Caki2 (cell line): Measurements from ENCODE around the gene ATRN. TPM values are rescaled to one million over a fixed set of nuclear protein-coding genes. Genes with fewer than 3 reads are reported as not detected.

Experiments used
- DNase-seq: peaks from one replicate; pipeline ENCODE4 v3.0.0-alpha.2; 2015; ENCODE audit warnings: low read depth
- in situ Hi-C: cut with HindIII; loops from 2 replicates; pipeline ENCODE4 v1.10.0; 2016; ENCODE audit warnings: low sequenced_read_pairs, low pct_unique_long_range_greater_than_20kb, mixed read lengths
- total RNA-seq: library from RNA; depleted of rRNA; stranded (reverse); fragments of >200 nt; shearing (Covaris generic); gene quantifications from 2 replicates; pipeline ENCODE4 v1.2.3, GENCODE V29; 2014; ENCODE audit warnings: low replicate concordance

Gene ATRN
- total RNA-seq, 1 experiment from 2014 or later, result 15.3 TPM

DNA sequence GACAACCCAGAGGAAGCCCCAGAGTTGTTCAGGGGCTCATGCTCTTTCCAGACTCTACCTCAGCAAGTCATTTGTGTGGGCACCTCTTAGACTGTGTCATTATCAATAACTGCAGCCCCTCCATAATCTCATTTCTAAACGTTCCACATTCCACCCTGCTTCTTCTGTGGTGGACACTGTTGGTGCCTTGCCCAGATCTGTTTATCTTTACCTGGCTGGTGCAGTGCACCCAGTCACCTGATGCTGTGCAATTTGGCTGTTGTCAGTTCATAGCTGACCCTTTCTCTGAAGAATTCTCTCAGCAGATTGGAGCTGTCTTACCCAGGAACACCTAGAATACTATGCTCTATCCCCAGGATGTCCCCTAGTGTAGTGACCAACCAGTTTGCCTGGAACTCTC lies 80.0 kb downstream of the ATRN start:
- in situ Hi-C loops, result no loop called here
- DNase-seq, result no peak

DNA sequence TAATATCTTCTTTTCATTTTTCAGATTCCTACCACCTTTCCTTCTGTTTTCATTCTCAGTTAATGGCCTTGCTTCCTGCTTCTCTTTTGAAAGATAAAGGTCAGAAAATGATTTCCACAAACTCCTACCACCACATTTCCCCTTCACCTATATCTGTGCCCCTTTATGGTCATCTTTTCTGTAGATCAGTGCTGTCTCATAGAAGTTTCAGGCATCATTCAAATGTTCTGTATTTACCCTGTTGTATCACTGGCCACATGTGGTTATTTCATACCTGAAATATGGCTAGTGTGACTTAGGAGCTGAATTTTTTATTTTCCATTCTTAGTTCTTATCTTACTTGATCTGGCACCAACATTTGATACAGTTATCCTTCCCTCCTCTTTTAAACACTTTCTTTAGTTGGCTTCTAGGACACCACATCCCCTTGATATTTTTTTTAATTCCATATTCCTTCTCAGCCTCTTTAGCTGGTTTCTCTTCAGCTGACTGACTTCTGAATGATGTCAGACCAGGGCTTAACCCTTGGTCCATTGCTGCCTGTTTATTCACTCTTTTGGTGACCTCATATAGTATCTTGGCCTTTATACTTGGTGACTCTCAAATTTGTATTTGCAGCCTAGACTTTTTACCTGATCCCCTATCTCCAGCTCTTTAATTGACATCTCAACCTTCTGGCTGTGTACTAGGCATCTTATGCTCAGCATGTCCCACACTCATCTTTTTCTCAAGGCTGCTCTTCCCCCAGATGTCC lies 81.0 kb downstream of the ATRN start:
- in situ Hi-C loops, result no loop called here
- DNase-seq, result no peak

DNA sequence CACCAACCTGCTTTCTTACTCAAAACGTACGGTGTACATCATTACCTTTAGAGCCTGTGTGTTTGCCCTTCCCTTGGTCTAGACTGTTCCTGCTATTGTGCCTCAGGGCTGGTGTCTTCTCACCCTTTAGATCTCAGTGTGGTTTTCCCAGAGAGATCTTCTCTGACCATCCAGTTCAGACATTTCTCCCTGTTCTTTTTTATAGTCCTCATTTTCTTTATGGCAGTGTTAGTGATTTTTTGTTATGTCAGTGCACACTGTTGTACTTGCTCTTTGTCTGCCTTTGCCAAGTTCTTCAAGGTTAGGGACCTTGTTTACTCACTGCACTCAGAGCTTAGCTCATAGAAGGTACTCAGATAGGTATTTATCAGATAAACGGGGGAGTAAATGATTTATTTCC lies 82.8 kb downstream of the ATRN start:
- in situ Hi-C loops, result no loop called here
- no peak for DNase-seq

DNA sequence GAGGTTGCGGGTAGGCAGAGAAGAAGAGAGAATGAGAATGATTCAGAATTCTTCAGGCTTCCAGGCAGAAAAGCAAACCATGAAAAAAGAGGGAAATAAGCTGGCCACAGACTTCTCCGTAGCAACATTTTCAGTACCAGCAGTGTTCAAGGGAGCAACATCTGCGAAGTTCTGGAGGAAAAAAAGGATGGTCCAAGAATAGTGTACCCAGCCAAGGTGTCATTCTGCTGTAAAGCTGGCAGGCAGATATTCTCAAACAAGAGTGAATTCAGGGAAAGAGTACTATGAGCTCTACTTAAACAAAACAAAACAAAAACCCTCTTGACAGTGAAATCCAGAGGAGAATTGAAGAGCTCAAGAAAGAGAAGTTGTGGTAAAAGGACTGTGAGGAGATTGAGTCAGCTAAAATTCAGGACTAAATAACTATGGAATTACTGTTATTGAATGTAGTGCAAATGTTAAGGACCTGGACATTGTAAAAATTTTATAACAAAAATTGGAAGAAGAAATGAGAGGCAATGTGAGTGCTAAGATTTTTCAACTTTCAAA lies 86.5 kb downstream of the ATRN start:
- DNase-seq, result no peak
- in situ Hi-C loops, result no loop called here

DNA sequence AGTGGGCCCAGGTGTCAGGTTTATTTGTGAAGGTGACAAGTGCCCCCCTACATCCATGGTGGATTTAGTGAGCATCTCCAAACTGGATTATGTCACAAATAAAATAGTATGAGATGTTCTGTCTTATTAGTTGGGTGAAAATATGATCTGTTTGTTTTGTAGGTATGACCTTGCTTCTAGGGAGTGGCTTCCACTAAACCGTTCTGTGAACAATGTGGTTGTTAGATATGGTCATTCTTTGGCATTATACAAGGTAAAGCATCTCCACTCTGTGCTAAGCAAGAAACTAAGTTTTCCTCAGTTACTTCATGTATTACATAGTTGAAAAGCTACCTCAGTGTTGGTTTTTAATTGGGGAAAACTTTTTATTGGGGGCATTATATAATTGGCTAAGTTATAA lies 88.4 kb downstream of the ATRN start:
- no peak for DNase-seq
- in situ Hi-C loops, result no loop called here

DNA sequence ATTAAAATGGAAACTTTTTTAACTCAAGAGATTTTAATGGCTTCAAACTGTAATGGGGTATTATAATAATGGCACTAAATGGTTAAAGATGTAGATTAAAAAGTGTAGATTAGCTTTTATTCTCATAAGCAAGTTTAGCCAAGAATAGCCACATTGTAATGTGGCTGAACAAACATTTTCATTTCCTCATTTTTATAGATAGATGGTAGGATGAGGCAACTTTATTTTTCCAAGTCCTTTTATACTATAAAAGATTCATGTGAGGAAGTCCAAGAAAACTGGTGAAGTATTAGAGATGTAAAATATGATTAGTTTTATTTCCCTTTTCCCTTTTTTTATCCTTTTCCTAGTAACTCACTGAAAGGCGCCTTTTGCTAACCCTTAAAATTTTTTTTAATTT lies 88.8 kb downstream of the ATRN start:
- in situ Hi-C loops, result no loop called here
- DNase-seq, result no peak

DNA sequence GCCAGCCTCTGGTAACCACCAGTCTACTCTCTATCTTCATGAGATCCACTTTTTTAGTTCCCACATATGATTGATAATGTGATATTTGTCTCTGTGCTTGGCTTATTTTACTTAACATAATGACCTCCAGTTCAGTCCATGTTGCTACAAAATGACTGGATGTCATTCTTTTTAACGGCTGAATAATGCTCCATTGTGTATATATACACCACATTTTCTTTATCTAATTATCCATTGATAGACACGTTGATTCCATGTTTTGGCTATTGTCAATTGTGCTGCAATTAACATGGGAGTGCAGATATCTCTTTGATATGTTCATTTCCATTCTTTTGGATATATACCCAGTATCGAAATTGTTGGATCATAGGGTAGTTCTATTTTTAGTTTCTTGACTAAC lies 89.3 kb downstream of the ATRN start:
- no peak for DNase-seq
- in situ Hi-C loops, result no loop called here

DNA sequence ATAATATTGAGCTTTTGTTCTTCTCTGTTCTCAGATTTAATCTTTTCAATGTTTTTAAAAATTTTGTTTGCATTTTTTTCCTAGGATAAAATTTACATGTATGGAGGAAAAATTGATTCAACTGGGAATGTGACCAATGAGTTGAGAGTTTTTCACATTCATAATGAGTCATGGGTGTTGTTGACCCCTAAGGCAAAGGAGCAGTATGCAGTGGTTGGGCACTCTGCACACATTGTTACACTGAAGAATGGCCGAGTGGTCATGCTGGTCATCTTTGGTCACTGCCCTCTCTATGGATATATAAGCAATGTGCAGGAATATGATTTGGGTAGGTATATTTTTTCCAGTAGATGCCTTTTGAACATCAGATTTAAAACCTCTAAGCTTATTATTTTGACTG lies 89.8 kb downstream of the ATRN start:
- in situ Hi-C loops, result no loop called here
- no peak for DNase-seq

DNA sequence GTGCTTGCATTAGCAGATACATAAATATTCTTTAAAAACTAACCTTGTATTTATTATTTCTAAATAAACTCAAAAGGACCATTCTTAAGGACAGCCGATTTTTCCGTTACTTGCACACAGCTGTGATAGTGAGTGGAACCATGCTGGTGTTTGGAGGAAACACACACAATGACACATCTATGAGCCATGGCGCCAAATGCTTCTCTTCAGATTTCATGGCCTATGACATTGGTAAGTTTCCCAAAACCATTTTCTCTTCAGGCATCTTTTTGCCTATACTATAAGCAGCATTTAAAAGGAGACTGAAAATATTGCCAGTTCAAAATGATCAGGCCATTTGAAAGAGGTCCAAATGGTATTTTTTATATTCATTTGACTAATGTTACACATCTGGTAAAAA lies 92.3 kb downstream of the ATRN start:
- DNase-seq, result no peak
- in situ Hi-C loops, result no loop called here

DNA sequence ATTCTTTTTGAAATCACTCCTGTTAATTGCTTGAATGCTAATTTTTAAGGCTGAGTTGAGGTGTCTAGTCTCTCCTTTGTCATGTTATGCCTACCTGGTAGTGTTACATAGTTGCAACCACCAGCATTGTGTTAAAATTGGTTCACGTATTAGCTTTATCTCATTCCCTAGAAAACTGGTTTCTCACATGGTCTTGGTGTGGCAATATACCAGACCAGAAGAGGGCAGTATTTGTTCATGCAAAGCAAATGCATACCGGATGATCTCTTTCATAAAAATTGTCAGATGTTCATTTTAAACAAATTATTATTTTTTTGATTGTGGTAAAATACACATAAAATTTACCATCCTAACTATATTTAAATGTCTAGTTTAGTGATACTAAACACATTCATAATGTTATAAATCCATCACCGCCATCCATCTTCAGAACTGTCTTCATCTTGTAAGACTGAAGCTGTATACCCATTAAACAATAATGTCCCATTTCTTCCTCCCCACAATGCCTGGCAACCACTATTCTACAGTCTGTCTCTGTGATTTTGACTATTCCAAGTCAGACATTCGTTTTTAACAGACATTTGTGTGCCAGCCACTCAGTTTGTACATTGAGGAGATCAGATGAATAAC lies 92.8 kb downstream of the ATRN start:
- in situ Hi-C loops, result no loop called here
- peak; percentile 22 for DNase-seq

DNA sequence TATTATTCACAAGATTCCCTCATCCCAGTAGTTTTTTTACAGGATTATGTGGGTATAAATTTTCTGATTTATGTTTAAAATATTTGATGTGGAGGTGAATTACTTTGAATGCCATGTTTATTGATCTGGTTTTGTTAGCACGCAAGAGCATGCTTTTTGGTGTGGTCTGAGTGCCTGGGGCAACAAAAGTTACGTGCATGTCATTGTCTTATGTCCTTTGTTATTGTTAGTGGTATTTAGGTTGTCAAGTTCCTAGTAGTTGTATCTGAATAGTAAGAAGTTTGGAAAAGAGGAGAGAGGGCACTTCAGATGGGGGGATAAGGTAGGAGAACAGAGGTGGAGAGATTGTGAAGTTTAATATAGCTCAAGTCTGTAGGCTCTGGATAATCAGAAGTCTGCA lies 95.0 kb downstream of the ATRN start:
- no peak for DNase-seq

DNA sequence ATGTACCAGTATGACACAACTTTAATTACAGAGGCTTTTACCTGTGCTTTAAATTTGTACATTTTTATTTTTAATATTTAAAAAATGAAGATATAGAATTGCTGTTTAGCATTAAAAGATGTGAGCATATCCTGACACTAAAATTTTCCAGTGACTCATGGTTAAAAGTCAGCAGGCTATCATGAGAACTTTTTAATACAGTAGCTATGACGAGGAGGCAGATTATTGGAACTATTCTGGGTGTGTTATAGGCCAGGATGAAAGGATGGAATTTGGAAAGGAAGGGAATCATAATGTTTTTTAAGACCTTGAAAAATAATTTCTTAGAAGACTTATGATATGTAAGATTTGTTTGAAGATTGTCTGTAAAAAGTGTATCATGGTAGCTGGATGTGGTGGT lies 101.3 kb downstream of the ATRN start:
- no peak for DNase-seq
- in situ Hi-C loops, result no loop called here

More for the DNA sequence above, 95.0 kb downstream of the ATRN start:
- in situ Hi-C loops, result no loop called here

DNA sequence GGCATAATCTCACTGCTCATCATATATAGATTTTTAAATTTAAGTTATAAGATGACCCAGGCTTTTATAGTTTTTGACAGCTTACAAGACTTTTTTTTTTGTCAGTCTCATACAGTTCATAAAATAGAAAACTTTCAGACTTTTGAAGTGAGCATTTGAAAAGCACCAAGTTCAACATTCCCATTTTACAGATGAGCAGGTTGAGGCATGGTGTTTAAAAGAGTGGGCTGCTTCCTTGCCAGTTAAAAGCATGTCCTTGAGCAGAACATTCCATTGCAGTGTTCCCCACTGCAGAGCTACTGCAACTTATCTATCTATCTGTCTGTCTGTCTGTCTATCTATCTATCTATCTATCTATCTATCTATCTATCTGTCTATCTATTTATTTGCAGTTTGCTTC lies 105.5 kb downstream of the ATRN start:
- DNase-seq, result no peak
- in situ Hi-C loops, result no loop called here

DNA sequence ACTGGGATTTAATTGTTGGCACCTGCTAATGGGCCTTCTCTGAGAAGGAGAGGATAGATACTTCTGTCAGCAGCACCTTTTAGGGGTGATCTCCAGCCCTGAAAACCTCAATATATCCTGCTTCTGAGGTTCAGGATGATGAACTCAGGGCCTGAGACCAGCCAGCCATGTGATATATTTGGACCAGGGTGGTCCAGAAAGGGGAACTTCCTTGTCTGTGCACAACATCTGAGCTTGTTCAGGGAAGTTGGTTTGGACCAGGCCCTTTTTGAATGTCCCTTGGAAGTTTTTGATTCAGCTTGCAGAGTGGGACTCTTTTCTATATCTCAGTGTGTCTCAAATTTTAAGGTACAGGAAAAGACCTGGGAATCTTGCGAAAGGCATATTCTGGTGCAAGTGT lies 106.5 kb downstream of the ATRN start:
- in situ Hi-C loops, result no loop called here

DNA sequence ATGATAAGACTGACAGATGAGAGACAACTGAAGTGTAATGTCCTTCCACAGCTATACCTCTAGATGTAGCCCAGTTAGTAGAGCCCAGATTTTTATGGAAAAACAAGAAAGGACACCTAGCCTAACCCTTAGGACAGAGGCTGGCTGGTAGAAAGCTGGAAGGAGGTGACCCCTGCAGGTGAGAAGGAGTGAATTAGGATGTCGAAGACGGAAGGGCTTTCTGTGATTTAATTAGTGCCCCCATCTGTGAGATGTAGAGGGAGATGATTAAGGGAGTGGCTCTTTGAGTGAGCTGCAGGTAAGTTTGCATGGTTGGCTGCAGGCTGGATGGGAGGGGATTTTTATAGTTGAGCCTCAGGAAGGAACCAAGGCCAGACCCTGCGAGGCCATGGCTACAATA lies 109.6 kb downstream of the ATRN start:
- DNase-seq, result no peak
- in situ Hi-C loops, result no loop called here

More for the DNA sequence above, 106.5 kb downstream of the ATRN start:
- DNase-seq, result no peak

DNA sequence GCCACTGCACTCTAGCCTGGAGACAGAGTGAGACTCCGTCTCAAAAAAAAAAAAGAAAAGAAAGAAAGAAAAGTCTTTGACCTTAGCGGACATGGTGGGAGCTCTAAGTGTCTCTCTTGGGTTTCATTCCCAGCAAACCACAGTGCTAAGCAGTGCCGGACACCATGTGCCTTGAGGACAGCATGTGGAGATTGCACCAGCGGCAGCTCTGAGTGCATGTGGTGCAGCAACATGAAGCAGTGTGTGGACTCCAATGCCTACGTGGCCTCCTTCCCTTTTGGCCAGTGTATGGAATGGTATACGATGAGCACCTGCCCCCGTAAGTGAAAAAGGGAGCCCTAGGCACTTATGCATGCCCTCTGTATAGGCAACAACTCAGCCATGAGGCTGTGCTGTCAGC lies 112.9 kb downstream of the ATRN start:
- in situ Hi-C loops, result no loop called here
- DNase-seq, result no peak

DNA sequence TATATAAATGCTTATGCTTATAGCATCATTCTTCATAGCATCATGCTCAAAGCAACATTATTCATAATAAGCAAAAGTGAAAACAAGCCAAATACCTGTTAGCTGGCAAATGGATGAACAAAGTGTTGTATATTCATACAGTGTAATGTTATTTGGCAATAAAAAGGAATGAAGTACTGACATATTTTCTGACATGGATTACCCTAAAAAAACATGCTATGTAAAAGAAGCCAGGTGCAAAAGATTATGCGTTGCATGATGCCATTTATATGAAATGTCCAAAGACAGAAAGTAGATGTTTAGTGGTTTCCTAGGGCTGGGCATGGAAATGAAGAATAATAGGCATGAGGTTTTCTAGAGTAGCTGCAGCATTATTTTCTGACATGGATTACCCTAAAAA lies 115.3 kb downstream of the ATRN start:
- in situ Hi-C loops, result no loop called here
- no peak for DNase-seq

DNA sequence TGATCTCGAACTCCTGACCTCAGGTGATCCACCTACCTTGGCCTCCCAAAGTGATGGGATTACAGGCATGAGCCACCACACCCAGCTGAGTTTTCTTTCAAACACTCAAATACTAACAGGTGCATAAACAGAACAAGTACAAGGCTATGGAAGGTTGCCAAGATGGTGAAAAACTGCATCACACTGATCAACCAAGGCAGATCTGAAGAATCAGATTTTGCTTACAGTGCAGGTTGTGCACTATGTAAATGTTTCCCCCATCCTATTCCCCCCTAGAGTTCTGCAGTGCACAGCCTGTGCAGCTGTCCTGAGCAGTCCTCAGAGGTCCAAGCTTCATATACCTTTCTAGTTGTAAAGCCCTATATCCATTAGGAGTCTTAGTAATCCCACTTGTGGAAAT lies 119.3 kb downstream of the ATRN start:
- in situ Hi-C loops, result no loop called here
- no peak for DNase-seq

DNA sequence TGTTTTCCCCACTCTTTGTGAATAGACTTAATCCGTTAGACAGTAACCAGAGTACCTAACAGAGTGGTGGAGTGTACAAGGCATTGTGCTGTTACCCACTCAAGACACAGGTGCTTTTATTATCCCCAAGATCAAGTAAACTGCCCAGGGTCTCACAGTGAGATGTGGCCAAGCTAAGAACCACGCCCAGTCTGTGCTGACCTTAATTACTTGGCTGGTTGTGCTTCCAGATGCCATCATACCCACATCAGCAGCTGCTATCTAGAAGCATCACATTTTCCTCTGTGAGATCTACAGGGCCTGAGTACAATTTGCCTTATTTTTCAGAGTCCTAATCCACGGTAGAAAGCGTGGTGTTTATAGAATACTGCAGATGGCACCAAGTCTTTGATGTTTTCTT lies 122.1 kb downstream of the ATRN start:
- in situ Hi-C loops, result no loop called here
- no peak for DNase-seq

DNA sequence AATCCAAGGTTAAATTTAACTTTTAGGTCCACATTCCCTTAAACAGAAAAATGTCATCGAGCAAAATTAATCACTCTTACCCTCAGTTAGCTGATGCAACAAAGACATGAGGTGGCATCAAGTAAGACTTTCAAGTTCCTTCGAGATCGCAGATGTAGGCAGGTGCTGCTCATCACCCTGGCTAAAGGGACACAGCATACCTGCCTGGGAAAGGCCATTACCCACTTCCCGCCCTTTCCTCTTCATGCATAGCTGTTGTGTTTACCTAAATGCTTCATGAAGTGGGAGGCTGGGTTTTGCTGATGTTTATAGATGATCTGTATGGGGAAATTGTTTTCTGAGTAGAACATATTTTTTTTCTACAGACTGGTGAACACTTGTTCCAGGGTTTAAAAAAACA lies 124.7 kb downstream of the ATRN start:
- DNase-seq, result no peak
- in situ Hi-C loops, result no loop called here
